H1 (cell line): ENCODE data around the gene CACNA2D3. TPM values are rescaled to one million over a fixed set of nuclear protein-coding genes. Genes with fewer than 3 reads are reported as not detected.

Experiments used
- BRCA1 ChIP-seq: IDR thresholded peaks from 2 replicates; pipeline ENCODE4 v1.6.1; 2012; ENCODE audit warnings: low read depth, low read length, improper control_type of control experiment
- KDM5A ChIP-seq: fragments of 200-600 bp; IDR thresholded peaks from 2 replicates; pipeline ENCODE4 v1.7.1; 2012; ENCODE audit warnings: mild to moderate bottlenecking, low read length, inconsistent platforms, mixed read lengths
- NRF1 ChIP-seq: IDR thresholded peaks from 2 replicates; pipeline ENCODE4 v1.6.1; 2011; ENCODE audit warnings: mild to moderate bottlenecking, low read depth, low read length, improper control_type of control experiment
- POLR2A ChIP-seq, 2 experiments: IDR thresholded peaks; 1 replicate in 1 of 2; 2 replicates in 1 of 2; pipeline ENCODE4 v1.6.1; 2011; ENCODE audit warnings: low read depth in 2 of 2, low read length in 2 of 2, mild to moderate bottlenecking in 2 of 2; ENCODE audit errors: control extremely low read depth in 1 of 2
- SIX5 ChIP-seq: IDR thresholded peaks from 2 replicates; pipeline ENCODE4 v1.6.1; 2011; ENCODE audit warnings: mild to moderate bottlenecking, low read depth, low read length
- polyA plus RNA-seq, 7 experiments: library from polyadenylated mRNA; depleted of rRNA in 3 of 7; stranded (reverse) in 5 of 7; unstranded in 2 of 7; fragments of >200 nt in 5 of 7; fragments of 200-250 nt in 2 of 7; gene quantifications; 1 replicate in 5 of 7; 2 replicates in 1 of 7; 4 replicates in 1 of 7; pipeline versions ENCODE4 v1.2.1 to v1.2.3, GENCODE V29; 2011 to 2013; ENCODE audit warnings: missing spikeins in 2 of 7, mixed read lengths in 2 of 7
- total RNA-seq: library from RNA; stranded (reverse); fragmentation: NEBNext Ultra II Directional; extraction: Animal tissue kit (Norgen Biotek cat#: 25700); gene quantifications from 2 replicates; pipeline ENCODE4 v1.2.1, GENCODE V29; 2021
- TF ChIP-seq, protein P1 (sequence below): IDR thresholded peaks from 2 replicates; pipeline ENCODE4 v1.6.1; 2012; ENCODE audit warnings: low read length, inconsistent platforms

The CACNA2D3 gene
- total and polyA plus RNA-seq, 2 of the 8 experiments (the other 6 are each of a cell fraction or from before 2014, with no cell fraction given) = 1.5 to 1.8 TPM

DNA sequence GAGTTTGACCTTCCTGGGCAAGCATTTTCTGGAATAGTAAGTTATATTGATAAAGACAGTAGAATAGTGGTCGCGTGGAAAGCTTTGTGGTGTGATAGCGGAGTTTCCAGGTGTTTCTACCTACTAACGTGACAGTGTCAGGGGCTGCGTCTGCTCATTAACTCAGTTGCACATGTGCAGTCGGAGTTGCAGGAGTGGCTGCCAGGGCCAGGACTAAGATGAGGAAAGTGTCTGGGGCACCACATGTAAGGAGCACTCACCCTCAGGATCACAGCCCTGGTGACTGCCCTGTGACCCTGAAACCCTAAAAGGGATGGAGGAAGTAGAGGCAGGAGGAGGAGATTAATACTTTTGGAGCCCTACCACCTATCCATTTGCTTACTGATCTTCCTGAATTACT lies 510.5 kb downstream of the CACNA2D3 start (continued):
- TF ChIP-seq SIX5 (no peak), BRCA1 (no peak), POLR2A (IDR thresholded peaks at IDR 0.05; ENCODE audit: control extremely low read depth in 1 of 2, low read depth in 2 of 2, low read length in 2 of 2) (peak in 1 of 2 experiments; percentile 48; a peak in 1 of 3 replicates), NRF1 (no peak), KDM5A (no peak)
- TF ChIP-seq, protein P1, sequence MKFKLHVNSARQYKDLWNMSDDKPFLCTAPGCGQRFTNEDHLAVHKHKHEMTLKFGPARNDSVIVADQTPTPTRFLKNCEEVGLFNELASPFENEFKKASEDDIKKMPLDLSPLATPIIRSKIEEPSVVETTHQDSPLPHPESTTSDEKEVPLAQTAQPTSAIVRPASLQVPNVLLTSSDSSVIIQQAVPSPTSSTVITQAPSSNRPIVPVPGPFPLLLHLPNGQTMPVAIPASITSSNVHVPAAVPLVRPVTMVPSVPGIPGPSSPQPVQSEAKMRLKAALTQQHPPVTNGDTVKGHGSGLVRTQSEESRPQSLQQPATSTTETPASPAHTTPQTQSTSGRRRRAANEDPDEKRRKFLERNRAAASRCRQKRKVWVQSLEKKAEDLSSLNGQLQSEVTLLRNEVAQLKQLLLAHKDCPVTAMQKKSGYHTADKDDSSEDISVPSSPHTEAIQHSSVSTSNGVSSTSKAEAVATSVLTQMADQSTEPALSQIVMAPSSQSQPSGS = no peak
- TF ChIP-seq, all 59 proteins: peak for 2
